Measurements from ENCODE around the gene RANGRF. TPM values are rescaled to one million over a fixed set of nuclear protein-coding genes. Genes with fewer than 3 reads are reported as not detected.
A peak's percentile ranks its signal among the peaks of the same experiment; 100 is the strongest.

RANGRF gene
- total RNA-seq, 1 donor = 11.4 TPM

GRCh38 chr17:8253801-8254200, 34.7 kb upstream of the RANGRF start:
- peak; percentile 2 for DNase-seq (ENCODE audit: low read depth)
- H3K4me3 ChIP-seq (ENCODE audit: low read depth, low read length) = no peak overlapping the region
- peak; percentile 17 for TF ChIP-seq CTCF (IDR thresholded peaks at IDR 0.05; ENCODE audit: insufficient read depth, low read length)

- TF ChIP-seq CTCF (IDR thresholded peaks at IDR 0.05; ENCODE audit: insufficient read depth, low read length) = no peak
Observed at GRCh38 chr17:8254881-8255280, 33.6 kb upstream of the RANGRF start.

GRCh38 chr17:8255499-8255898, 33.0 kb upstream of the RANGRF start:
- no peak for DNase-seq (ENCODE audit: low read depth)
- no peak overlapping the region for H3K4me3 ChIP-seq (ENCODE audit: low read depth, low read length)
- peak; percentile 12 for TF ChIP-seq CTCF (IDR thresholded peaks at IDR 0.05; ENCODE audit: insufficient read depth, low read length)

More at GRCh38 chr17:8254881-8255280, 33.6 kb upstream of the RANGRF start:
- DNase-seq (ENCODE audit: low read depth) = no peak
- H3K4me3 ChIP-seq (ENCODE audit: low read depth, low read length) = no peak overlapping the region

GRCh38 chr17:8256291-8256690, 32.2 kb upstream of the RANGRF start:
- no peak overlapping the region for H3K4me3 ChIP-seq (ENCODE audit: low read depth, low read length)
- no peak for TF ChIP-seq CTCF (IDR thresholded peaks at IDR 0.05; ENCODE audit: insufficient read depth, low read length)
- DNase-seq (ENCODE audit: low read depth) = no peak

GRCh38 chr17:8256691-8257090, 31.8 kb upstream of the RANGRF start:
- DNase-seq (ENCODE audit: low read depth) = no peak
- TF ChIP-seq CTCF (IDR thresholded peaks at IDR 0.05; ENCODE audit: insufficient read depth, low read length) = no peak
- no peak overlapping the region for H3K4me3 ChIP-seq (ENCODE audit: low read depth, low read length)

GRCh38 chr17:8257801-8258200, 30.7 kb upstream of the RANGRF start:
- H3K4me3 ChIP-seq (ENCODE audit: low read depth, low read length) = no peak overlapping the region
- DNase-seq (ENCODE audit: low read depth) = no peak
- TF ChIP-seq CTCF (IDR thresholded peaks at IDR 0.05; ENCODE audit: insufficient read depth, low read length) = no peak

GRCh38 chr17:8264320-8264719, 24.1 kb upstream of the RANGRF start:
- TF ChIP-seq CTCF (IDR thresholded peaks at IDR 0.05; ENCODE audit: insufficient read depth, low read length) = no peak

More at GRCh38 chr17:8264320-8264719, 24.1 kb upstream of the RANGRF start:
- DNase-seq (ENCODE audit: low read depth) = no peak
- H3K4me3 ChIP-seq (ENCODE audit: low read depth, low read length) = no peak overlapping the region
